Raji (cell line): ENCODE results near the gene EOMES.

ENCODE experiments used
- POLR2A ChIP-seq: IDR thresholded peaks from 2 replicates; pipeline ENCODE4 v1.6.1; 2011; ENCODE audit warnings: low read depth, low read length, control low read depth; ENCODE audit not compliant: insufficient read depth

EOMES gene

GRCh38 chr3:27721717-27722564 lies at the start of gene EOMES:
Gene EOMES (minus strand): TSS chr3:27722323. CDS start chr3:27722294, 29 bp downstream.
- no peak for TF ChIP-seq POLR2A

DNA sequence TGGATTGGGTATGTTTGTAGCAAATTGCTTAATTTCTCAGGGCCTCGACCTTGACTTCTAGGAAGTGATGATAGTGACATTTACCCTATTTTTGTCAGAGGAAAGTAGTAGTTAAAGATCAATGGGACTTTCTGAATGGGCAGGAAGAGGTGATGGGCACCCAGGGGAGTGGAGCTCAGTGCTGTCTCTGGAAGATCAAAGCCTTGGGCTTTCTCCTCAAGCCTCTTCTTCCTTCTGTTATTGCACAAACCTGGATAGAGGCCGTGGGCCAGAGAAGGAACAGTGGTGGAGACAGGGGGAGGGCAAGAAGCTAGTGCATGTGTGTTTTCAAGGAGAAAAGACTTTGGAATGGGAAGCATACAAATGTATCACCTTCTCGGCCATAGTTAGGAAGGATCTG lies 44.9 kb upstream of the EOMES start:
- no peak for TF ChIP-seq POLR2A

GRCh38 chr3:27758083-27758482 lies 36.0 kb upstream of the EOMES start:
- no peak for TF ChIP-seq POLR2A

GRCh38 chr3:27756877-27757276 lies 34.8 kb upstream of the EOMES start:
- no peak for TF ChIP-seq POLR2A

- TF ChIP-seq POLR2A: no peak
Measured at GRCh38 chr3:27752926-27753325, 30.8 kb upstream of the EOMES start.

DNA sequence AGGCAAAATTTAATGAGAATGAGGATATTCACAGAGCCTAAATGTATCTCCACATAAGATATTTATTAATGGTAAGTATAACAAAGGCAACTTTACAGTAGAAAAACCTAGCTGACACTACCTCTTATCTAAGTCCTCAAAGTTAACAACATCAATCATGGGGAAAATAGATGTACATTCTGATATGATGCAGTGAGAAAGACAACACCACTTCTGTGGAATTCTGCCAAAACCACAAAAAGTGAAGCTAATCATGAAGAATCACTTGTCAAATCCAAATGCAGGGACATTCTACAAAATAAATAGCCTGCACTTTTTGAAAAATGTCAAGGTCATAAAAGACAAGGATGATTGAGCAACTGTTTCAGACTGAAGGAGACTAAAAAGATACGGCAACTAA lies 27.5 kb upstream of the EOMES start:
- TF ChIP-seq POLR2A: no peak

- TF ChIP-seq POLR2A: no peak
Measured at GRCh38 chr3:27746838-27747237, 24.7 kb upstream of the EOMES start.

DNA sequence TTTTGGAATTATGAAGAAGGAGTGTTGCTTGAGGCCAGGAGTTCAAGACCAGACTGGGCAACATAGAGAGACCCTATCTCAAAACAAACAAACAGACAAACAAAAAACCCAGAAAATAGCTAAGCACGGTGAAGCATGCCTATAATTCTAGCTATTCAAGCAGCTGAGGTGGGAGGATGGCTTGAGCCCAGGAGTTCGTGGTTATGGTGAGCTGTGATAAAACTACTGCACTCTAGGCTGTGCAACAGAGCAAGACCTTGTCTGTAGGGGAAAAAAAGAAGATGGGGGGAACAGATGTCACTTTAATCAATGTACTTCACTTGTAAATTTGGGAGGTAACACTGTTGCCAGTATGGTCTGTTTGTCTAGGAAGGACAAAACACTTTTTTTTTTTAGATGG lies 18.7 kb upstream of the EOMES start:
- TF ChIP-seq POLR2A: no peak

GRCh38 chr3:27737091-27737490 lies 15.0 kb upstream of the EOMES start:
- TF ChIP-seq POLR2A: no peak

DNA sequence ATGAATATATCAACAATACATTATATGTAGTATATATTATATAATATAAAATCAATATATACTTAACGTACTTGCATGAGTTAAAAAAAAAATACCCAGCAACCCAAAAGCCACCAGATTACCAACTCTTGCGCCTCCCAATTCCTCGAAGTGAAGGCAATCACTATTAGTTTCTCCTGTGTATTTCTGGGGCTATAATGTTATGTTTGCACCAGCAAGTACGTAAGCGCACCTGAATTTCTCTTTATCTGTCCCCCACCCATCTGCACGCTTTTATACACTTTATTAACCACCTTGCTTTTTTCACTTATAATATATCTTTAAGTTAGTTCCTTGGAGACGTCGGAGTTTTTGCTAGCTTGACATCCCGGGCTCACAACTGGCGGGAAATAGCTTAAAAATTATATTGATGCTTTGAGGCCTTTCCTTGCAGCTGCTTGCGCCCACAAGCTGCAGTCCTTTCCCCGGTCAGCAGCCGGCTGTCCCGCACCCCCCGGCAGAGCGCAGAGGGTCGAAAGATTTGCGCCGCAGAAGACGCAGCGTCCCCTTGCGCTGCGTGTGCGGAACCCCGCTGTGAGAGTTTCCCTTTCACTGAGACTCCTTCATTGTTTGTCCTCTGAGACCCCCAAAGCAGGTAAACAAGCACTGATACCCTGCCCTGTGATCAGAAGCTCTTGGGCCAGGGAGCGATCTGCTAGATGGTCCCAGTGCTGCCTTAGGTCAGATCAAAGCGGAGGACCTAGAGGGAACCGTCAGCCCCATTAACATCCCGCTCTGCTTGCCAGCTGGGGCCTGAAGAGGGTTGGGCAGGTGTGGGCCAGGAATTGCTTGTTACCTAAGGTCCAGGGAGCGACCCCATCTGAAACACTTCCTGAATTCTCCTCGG lies 8.9 kb upstream of the EOMES start:
- no peak for TF ChIP-seq POLR2A

- TF ChIP-seq POLR2A: no peak
Measured at GRCh38 chr3:27729748-27730611, 7.9 kb upstream of the EOMES start.

GRCh38 chr3:27729325-27729724 lies 7.2 kb upstream of the EOMES start:
- TF ChIP-seq POLR2A: no peak

DNA sequence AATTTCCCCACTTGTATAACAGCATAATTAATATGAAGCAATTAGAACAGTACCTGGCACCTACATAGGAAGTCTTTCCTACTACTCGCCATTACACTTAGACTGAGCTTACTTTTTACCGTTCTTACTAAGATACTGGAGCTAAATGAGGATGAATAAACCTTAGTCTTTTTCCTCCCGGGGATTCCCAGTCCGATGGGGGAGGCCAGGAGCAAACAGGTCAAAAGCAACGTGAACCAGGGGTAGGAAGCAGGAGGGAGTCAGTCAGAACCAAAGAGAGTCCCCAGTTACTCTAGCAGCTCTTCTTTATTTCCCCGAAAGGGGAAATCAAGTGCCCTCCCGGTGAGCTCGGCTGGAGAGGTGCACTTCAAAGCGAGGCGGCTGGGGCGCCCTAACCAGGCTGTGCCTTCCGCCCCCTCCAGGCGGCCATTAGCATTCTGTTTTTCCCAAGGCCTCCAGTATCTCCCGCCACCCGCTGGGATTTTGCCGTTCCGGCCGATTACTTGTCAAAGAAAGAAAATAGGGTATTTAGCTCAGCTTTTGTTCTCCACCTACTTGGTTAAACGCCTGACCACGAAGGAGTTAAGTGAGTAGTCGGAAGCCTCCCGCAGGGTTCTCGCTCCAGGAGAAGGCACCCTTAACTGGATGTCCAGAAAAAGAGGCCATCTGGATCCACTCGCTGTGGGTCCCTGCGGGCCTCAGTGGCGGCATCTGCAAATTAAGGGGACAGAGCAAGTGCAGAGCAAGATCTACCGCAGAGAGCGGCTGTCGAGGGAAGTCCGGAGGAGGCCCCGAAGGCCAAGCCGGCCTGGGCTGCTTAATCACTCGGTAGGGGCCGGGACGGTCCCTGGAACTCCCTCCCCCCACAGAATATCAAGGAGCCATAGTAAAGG lies 6.3 kb upstream of the EOMES start:
- TF ChIP-seq POLR2A: no peak

DNA sequence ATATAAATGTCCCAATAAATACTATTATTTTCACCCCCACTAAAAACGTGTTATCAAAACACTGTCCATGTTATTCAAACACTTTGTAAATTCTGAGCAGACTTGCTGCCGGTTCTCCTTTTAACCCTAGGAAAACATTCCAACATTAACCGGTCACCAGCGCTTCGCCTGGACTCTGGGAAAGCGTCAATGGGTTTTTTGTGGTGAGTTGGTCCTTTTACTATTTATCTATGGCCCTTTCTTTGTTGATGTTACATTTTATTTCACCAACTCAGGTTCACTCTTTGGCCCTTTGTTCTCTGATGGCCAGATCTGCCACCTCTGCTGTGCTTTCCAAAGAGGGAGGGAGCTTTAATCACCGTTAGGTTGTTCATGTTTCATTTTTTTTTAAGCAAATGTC lies 4.1 kb upstream of the EOMES start:
- no peak for TF ChIP-seq POLR2A
